Large intestine (tissue), 3 donors: ENCODE data around the gene TRIO. TPM values are rescaled to one million over a fixed set of nuclear protein-coding genes. Genes with fewer than 3 reads are reported as not detected.

ENCODE experiments used
- DNase-seq, 2 donors: peaks; one replicate each; pipeline versions ENCODE4 v3.0.0 to v3.0.0-alpha.2; 2013
- H3K27ac ChIP-seq: one replicate; pipeline ENCODE4 v1.5.1; 2013; ENCODE audit warnings: low read length
- H3K27me3 ChIP-seq: 2 replicates; pipeline ENCODE4 v1.6.1; 2013; ENCODE audit warnings: low read length; ENCODE audit not compliant: control insufficient read depth, insufficient read depth
- H3K36me3 ChIP-seq: 2 replicates; pipeline ENCODE4 v1.6.1; 2013; ENCODE audit warnings: low read length; ENCODE audit not compliant: control insufficient read depth, insufficient read depth
- H3K4me1 ChIP-seq: one replicate; pipeline ENCODE4 v1.6.1; 2013; ENCODE audit warnings: low read length; ENCODE audit not compliant: control insufficient read depth, insufficient read depth
- H3K4me3 ChIP-seq: one replicate; pipeline ENCODE4 v1.5.1; 2013; ENCODE audit warnings: low read length
- H3K9me3 ChIP-seq: one replicate; pipeline ENCODE4 v1.6.1; 2013; ENCODE audit warnings: mild to moderate bottlenecking, low read depth, low read length, moderate library complexity; ENCODE audit not compliant: control insufficient read depth
- WGBS: methylation state at CpG from one replicate; pipeline ENCODE4 v1.1.5; 2013; ENCODE audit warnings: low lambda C conversion rate; ENCODE audit not compliant: insufficient coverage; 5-methylcytosine and 5-hydroxymethylcytosine counted together
- polyA plus RNA-seq: library from polyadenylated mRNA; unstranded; fragments of 120-200 nt; gene quantifications from one replicate; pipeline ENCODE4 v1.2.1, GENCODE V29; 2013

TRIO gene
- polyA plus RNA-seq, 1 donor = 66.6 TPM

DNA sequence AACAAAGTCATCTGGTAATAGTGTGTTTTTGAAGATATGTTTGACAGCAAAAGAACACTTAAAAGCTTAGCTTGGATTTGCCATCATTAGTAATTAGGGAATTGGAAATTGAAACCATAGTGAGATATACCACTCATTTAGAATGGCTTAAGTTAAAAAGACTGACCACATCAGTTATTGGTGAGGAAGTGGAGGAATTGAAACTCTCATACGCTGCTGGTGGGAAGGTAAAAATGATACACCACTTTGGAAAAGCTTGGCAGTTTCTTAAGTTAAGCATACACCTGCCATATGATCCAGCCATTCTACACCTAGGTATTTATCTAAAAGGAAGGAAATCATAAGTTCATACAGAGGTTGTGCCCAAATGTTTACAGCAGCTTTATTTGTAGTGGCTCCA, 213.2 kb downstream of the TRIO start:
- Histone ChIP-seq H3K4me1 (no peaks in the 10 kb centered on the region), H3K4me3 (no peak overlapping the region), H3K27ac (no peak overlapping the region), H3K27me3 (no peaks in the 10 kb centered on the region), H3K9me3 (peaks cover 3% of the 10 kb centered on the region), H3K36me3 (peaks cover 55% of the 10 kb centered on the region)
- no CpG with 5 or more reads among the region's 1 CpG for WGBS
- DNase-seq = no peak

DNA sequence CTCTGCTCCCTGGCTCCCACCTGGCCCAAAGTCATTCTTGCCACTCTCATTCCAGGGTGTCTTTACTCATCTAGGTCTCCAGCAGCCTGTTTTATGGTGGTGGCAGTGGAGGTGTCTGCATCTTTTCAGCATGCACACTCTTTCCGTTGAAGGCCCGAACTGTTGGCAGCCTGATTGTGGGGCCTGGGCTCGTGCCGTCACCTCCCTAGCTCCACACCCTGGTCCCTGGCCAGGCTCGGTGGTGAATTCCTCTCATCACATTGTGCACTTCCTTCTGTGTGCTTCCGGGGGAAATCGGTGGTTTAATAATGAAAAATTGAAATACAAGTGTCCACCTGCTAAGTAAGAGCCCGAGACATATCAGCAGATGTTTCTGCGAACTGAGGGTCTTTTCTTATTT, 214.3 kb downstream of the TRIO start:
- Histone ChIP-seq H3K36me3 (peaks cover 62% of the 10 kb centered on the region), H3K4me3 (no peak overlapping the region), H3K4me1 (no peaks in the 10 kb centered on the region), H3K27me3 (no peaks in the 10 kb centered on the region), H3K9me3 (peaks cover 3% of the 10 kb centered on the region), H3K27ac (no peak overlapping the region)
- no peak for DNase-seq
- no CpG with 5 or more reads among the region's 9 CpGs for WGBS

DNA sequence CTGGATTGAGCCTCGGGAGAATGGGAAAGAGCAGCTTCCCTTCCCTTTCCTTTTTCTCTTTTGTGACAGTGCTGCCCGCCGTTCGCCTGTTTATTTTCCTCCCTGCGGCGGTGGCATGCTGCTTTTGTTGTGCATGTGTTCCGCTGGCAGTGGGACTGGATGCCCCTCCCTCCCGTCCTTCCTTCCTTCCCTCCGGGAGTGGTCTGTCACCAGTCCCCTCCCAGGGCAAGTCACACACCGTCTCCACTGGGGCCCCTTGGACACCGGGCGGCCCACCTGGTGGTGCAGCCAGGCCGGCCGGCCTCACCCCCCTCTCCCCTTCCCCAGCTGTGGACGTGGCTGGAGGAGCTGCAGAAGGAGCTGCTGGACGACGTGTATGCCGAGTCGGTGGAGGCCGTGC, 214.7 kb downstream of the TRIO start:
- WGBS = 40% methylated on average over 1 of the region's 20 CpGs
- H3K27ac ChIP-seq = no peak overlapping the region
- peaks cover 64% of the 10 kb centered on the region for H3K36me3 ChIP-seq

DNA sequence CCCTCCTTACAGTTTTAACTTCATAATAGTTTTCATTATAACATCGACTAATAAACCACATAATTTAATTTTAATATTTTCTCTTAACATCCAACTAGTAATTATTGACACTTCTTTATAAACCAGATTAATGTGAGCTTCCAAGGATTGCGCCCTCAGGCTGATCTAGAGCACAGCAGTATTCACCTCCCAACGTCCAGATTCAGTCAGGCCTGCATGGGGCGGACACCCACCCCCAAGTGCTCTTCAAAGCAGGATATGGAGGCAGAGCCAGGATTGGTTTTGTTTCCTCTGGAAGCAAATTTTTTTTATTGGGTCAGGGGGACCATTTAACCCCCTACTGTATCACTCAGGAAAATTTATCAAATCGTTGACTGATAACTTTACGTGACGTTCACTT, 215.4 kb downstream of the TRIO start:
- Histone ChIP-seq H3K4me3 (no peak overlapping the region), H3K9me3 (peaks cover 3% of the 10 kb centered on the region), H3K27me3 (no peaks in the 10 kb centered on the region), H3K4me1 (no peaks in the 10 kb centered on the region), H3K27ac (no peak overlapping the region), H3K36me3 (peaks cover 67% of the 10 kb centered on the region)
- DNase-seq = no peak
- WGBS = 96% methylated on average over 4 of the region's 7 CpGs

More for the DNA sequence above, 214.7 kb downstream of the TRIO start:
- Histone ChIP-seq H3K9me3 (peaks cover 3% of the 10 kb centered on the region), H3K4me1 (no peaks in the 10 kb centered on the region), H3K27me3 (no peaks in the 10 kb centered on the region), H3K4me3 (no peak overlapping the region)
- DNase-seq = no peak

DNA sequence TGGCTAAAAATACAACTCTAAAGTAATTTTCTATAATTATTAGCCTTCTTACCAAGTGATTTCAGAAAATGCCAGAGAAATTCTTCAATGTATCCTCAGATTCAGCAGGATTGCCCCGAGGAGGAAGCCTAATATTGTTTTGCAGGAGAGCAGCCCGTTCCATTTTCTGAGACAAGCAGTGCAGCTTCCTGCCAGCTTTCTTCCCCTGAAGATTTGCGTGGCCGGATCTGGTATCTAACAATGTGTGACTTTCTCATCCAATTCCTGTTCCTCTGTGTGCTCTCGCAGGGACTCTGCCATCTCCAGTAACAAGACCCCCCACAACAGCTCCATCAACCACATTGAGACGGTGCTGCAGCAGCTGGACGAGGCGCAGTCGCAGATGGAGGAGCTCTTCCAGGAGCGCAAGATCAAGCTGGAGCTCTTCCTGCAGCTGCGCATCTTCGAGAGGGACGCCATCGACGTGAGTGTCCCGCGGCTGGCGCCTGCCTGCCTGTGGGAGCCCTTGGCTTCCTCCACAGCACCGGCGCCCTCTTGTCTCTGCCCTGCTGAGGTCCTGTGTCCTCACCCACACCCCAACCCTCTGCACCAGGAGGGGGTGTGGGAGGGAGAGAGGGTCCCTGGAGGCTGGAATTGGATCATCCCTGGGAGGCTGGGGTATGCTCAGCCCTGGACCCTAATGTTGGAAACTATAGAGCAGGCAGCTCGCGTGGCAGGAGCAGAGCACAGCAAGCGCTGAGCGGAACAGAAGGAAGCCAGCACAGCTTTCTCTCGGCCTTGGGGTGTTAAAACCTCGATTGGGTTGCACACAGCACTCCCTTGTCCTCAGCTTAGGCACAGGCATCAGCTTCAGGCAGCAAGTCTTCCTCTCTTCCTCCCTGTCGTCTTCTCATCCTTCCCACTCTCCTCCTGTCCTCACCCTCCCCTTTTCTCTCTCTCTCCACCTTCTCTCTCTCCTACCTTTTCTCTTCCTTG, 216.2 kb downstream of the TRIO start:
- Histone ChIP-seq H3K4me1 (no peaks in the 10 kb centered on the region), H3K27me3 (no peaks in the 10 kb centered on the region), H3K36me3 (peaks cover 68% of the 10 kb centered on the region), H3K9me3 (peaks cover 3% of the 10 kb centered on the region), H3K27ac (no peak overlapping the region), H3K4me3 (no peak overlapping the region)
- no peak for DNase-seq
- WGBS = 80% methylated on average over 1 of the region's 27 CpGs

DNA sequence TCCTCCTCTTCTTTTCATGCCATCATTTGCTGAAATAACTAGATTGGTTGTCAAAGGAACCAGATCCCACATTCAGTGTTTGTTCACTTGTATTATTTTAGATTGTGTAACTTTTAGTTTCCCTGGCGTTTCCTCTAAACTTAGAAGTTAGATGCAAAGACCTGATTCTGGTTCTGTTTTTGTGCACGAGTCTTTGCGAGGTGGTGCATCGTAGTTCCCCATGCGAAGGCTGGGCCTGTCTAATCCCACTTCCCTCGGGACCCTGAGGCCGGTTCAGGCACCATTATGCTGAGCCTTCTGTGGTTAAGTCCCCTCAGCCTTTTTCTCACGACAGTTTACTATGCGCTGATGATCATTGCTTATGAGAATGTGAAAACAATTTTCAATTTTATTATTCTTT, 219.3 kb downstream of the TRIO start:
- 96% methylated on average over 4 of the region's 9 CpGs for WGBS

DNA sequence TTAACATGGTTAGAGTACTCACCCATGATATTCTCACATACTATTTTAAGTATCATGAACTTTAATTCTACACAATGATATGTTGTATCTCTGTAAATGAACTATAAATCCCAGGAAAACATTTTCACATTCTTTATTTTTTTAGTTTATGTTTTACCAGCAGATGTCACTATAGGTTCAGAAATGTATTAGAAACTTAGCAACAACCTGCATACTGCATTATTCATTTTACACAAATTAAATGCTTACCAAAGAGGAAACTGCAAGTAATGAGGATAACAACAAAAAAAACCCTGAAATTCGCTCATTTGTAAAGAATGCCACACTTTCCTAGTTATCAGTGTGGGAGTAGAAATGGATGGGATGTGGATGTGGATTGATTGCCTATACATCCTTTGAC, 221.0 kb downstream of the TRIO start:
- DNase-seq = no peak
- Histone ChIP-seq H3K9me3 (no peaks in the 10 kb centered on the region), H3K4me3 (no peak overlapping the region), H3K27ac (no peak overlapping the region), H3K36me3 (peaks cover 84% of the 10 kb centered on the region), H3K4me1 (no peaks in the 10 kb centered on the region), H3K27me3 (no peaks in the 10 kb centered on the region)
- WGBS = no CpG with 5 or more reads among the region's 1 CpG

More for the DNA sequence above, 219.3 kb downstream of the TRIO start:
- H3K27me3 ChIP-seq = no peaks in the 10 kb centered on the region
- no peak overlapping the region for H3K27ac ChIP-seq
- no peak overlapping the region for H3K4me3 ChIP-seq
- H3K36me3 ChIP-seq = peaks cover 83% of the 10 kb centered on the region
- H3K4me1 ChIP-seq = no peaks in the 10 kb centered on the region
- DNase-seq = no peak
- peaks cover 3% of the 10 kb centered on the region for H3K9me3 ChIP-seq

DNA sequence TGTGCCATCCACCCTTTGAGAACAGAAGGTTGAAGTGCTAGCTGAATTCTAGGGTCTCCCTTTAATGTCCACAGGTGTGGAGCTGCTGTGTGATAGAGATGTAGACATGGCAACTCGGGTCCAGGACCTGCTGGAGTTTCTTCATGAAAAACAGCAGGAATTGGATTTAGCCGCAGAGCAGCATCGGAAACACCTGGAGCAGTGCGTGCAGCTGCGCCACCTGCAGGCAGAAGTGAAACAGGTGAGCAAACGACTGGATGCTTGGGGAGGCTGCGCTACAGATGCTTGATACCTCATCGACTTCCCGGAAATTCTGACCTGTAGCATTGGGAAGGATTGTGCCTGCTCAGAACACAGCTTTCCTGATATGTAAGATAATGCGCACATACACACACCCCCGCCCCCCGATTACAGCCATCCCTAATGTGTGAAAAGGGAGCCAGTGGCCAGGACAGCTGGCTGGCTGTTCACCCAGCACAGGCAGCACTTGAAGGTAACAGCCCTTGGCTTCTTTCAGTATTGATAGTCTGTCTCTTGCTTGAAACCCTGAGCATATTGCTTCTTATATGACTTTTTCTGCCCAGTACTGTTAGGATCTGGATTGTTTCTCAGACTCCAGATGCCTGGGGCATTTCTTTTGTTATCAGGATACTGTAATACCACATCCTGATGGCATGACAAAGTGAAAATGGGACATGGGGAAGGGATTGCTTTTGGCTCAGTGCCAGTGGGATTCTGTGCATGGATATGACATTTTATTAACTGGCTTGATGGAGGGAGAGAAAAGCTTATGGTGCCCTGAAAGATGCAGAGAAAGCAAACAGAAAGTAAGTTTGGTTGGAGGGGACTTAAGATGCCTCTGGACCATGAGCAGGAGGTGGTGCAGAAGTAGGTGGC, 221.7 kb downstream of the TRIO start:
- DNase-seq = peak in 1 of 2 donors; percentile 22
- Histone ChIP-seq H3K27me3 (no peaks in the 10 kb centered on the region), H3K36me3 (peaks cover 84% of the 10 kb centered on the region), H3K27ac (no peak overlapping the region), H3K4me1 (no peaks in the 10 kb centered on the region), H3K9me3 (no peaks in the 10 kb centered on the region), H3K4me3 (no peak overlapping the region)
- no CpG with 5 or more reads among the region's 12 CpGs for WGBS

DNA sequence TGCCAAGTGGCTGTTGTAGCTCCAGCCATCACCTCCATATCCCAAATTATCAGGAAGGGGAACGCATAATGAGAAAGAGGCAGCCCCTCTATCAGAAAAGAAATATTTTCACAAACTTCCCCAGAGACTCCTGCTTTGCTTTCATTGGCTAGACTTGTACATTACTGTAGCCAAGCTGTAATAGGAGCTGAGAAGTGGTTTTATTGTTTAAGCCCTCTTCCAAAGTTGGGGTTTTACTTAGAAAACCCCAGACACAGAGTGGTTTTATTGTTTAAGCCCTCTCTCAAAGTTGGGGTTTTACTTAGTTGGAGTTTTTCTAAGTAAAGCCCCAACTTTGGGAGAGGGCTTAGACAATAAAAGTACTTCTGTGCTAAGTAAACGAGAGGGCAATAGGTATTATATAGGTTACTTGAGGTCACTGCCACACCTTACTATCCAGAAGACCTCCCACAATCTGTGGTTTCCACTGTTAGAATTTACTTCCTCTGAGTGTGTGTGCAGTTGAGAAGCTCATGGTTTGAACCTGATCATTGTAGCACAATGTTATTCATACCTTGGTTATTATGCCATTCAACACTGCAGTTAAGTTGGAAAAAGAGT, 222.8 kb downstream of the TRIO start:
- no peak for DNase-seq
- H3K36me3 ChIP-seq = peaks cover 84% of the 10 kb centered on the region
- no peaks in the 10 kb centered on the region for H3K9me3 ChIP-seq
- no peak overlapping the region for H3K27ac ChIP-seq
- no peaks in the 10 kb centered on the region for H3K4me1 ChIP-seq
- no peak overlapping the region for H3K4me3 ChIP-seq
- WGBS = no CpG with 5 or more reads among the region's 2 CpGs
- H3K27me3 ChIP-seq = no peaks in the 10 kb centered on the region

DNA sequence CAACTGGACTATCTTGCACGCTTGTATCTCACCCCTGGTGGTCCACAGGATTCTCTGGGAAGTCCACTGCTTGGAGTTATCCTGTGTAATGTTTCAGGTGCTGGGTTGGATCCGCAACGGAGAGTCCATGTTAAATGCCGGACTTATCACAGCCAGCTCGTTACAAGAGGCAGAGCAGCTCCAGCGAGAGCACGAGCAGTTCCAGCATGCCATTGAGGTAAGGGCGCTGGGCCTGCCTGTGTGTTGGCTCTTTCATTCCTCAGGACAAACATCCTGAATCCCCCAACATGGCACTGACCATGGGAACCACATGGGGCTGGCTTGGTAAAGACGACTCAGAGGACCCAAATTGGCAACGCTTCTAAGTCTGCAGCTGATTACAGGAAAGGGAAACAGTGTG, 223.6 kb downstream of the TRIO start:
- H3K9me3 ChIP-seq = no peaks in the 10 kb centered on the region
- H3K27ac ChIP-seq = no peak overlapping the region
- H3K4me1 ChIP-seq = no peaks in the 10 kb centered on the region
- DNase-seq = no peak
- peaks cover 84% of the 10 kb centered on the region for H3K36me3 ChIP-seq
- H3K4me3 ChIP-seq = no peak overlapping the region
- no CpG with 5 or more reads among the region's 10 CpGs for WGBS
- H3K27me3 ChIP-seq = no peaks in the 10 kb centered on the region
